ENCODE measurements around the gene PCSK9. TPM values are rescaled to one million over a fixed set of nuclear protein-coding genes. Genes with fewer than 3 reads are reported as not detected.
"Not testable (repeated sequence)": the region's sequence is repeated elsewhere in the genome, so short reads cannot be mapped to it uniquely, and the experiment has no call there.

Gene PCSK9
- total RNA-seq, 4 donors from 2014 or later, result 0.13 to 0.64 (median 0.23) TPM; not detected in 1

DNA sequence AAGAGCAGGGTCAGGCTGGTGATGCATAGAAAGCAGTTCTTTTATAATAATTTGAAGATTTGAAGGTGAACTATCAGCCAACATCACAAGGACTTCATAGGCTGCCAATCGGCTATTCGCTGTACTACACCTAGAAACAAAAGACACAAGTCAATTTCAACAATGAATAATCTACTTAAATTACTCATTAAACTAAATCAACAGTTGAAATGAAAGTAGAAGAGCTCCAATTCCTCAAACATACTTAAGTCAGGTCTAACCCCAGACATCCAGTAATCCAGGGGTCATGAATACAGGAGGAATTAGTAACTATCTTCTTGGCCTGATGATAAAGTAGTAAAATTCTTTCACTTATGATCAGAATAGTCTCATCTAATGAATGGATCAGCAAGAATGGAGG is 64.5 kb downstream of the PCSK9 start:
- no peak overlapping the region for H3K27ac ChIP-seq
- H3K36me3 ChIP-seq, result peaks cover 10 to 99% of the 10 kb centered on the region in 2 donors
- no peak for ATAC-seq
- H3K4me1 ChIP-seq, result no peaks in the 10 kb centered on the region
- H3K4me3 ChIP-seq, result no peak overlapping the region
- H3K27me3 ChIP-seq, result no peaks in the 10 kb centered on the region
- 88 to 97% methylated on average over 2 of the region's 2 CpGs for WGBS, 2 donors (ENCODE audit: low coverage in 1 of 2)
- no peaks in the 10 kb centered on the region for H3K9me3 ChIP-seq
- TF ChIP-seq POLR2AphosphoS5 (IDR thresholded peaks at IDR 0.05) (no peak), EP300 (IDR thresholded peaks at IDR 0.05) (no peak), POLR2A (IDR thresholded peaks at IDR 0.05) (no peak)
- TF ChIP-seq, protein P1, sequence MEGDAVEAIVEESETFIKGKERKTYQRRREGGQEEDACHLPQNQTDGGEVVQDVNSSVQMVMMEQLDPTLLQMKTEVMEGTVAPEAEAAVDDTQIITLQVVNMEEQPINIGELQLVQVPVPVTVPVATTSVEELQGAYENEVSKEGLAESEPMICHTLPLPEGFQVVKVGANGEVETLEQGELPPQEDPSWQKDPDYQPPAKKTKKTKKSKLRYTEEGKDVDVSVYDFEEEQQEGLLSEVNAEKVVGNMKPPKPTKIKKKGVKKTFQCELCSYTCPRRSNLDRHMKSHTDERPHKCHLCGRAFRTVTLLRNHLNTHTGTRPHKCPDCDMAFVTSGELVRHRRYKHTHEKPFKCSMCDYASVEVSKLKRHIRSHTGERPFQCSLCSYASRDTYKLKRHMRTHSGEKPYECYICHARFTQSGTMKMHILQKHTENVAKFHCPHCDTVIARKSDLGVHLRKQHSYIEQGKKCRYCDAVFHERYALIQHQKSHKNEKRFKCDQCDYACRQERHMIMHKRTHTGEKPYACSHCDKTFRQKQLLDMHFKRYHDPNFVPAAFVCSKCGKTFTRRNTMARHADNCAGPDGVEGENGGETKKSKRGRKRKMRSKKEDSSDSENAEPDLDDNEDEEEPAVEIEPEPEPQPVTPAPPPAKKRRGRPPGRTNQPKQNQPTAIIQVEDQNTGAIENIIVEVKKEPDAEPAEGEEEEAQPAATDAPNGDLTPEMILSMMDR (IDR thresholded peaks at IDR 0.05), result no peak

DNA sequence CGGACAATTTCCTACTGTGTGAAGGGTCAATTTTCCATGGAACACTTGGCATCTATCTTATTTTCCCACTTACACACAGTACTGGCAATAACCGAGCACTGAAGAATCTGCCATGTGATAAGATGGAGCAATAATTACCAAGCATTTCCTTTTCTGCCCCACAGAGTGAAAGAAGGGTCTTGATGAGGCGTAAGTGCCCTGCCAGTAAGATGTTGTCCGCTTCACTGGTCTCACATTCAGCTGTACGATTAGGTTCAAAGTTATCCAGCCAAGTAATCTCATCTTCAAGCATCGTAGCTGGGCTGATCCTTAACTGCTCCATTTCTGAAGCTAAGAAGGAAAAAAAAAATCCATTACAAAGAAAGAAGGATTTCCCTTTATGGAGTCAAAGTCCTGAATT is 67.8 kb downstream of the PCSK9 start:
- WGBS, 2 donors (ENCODE audit: low coverage in 1 of 2), result 44 to 61% methylated on average over 6 of the region's 6 CpGs
- H3K4me3 ChIP-seq, result no peak overlapping the region
- TF ChIP-seq EP300 (IDR thresholded peaks at IDR 0.05), result no peak
- H3K4me1 ChIP-seq, result no peaks in the 10 kb centered on the region
- no peaks in the 10 kb centered on the region for H3K9me3 ChIP-seq
- H3K27ac ChIP-seq, result no peak overlapping the region
- no peaks in the 10 kb centered on the region for H3K27me3 ChIP-seq
- ATAC-seq, result no peak
- peaks cover 4 to 100% of the 10 kb centered on the region in 2 donors for H3K36me3 ChIP-seq

DNA sequence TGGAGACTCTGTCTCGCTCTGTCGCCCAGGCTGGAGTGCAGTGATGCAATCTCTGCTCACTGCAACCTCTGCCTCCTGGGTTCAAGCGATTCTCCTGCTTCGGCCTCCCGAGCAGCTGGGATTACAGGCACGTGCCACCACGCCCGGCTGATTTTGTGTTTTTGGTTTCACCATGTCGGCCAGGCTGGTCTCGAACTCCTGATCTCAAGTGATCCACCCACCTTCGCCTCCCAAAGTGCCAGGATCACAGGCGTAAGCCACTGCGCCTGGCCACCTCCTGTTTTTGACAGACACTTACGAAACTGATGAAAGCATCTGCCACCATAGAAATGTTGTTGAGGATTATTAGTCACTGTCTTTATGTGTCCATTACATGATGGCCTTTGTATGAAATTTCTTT is 69.7 kb downstream of the PCSK9 start:
- H3K4me1 ChIP-seq, H3K27ac ChIP-seq, H3K4me3 ChIP-seq, H3K9me3 ChIP-seq, ATAC-seq, H3K27me3 ChIP-seq: not testable (repeated sequence)
- H3K36me3 ChIP-seq, result peaks cover 4 to 100% of the 10 kb centered on the region in 2 donors
- WGBS, 2 donors (ENCODE audit: low coverage in 1 of 2), result 96 to 98% methylated on average over 10 to 13 of the region's 14 CpGs

Other genes with a start within 250 kb of the PCSK9 start
- 1 to 10 TPM in 2 of 4 donors, under 1 TPM in 1, not detected in 1; 0.93 to 7.3 (median 1.0) TPM for gene TTC22, start 238.2 kb upstream of the PCSK9 start, total RNA-seq
- 10 to 100 TPM in 3 of 4 donors, 1 to 10 TPM in 1; 7.9 to 31.9 (median 15.9) TPM for gene DHCR24, start 152.4 kb upstream of the PCSK9 start, total RNA-seq
- 1 to 10 TPM in 3 of 4 donors, not detected in 1; 1.5 to 2.5 (median 1.5) TPM for gene TMEM61, start 58.9 kb upstream of the PCSK9 start, total RNA-seq
- gene BSND, start 40.6 kb upstream of the PCSK9 start, total RNA-seq, result not detected
- 10 to 100 TPM; 36.8 to 54.8 (median 45.5) TPM for gene USP24, start 175.8 kb downstream of the PCSK9 start, total RNA-seq